Endothelial cell of umbilical vein (primary cell): ENCODE data around the gene MYT1. TPM values are rescaled to one million over a fixed set of nuclear protein-coding genes. Genes with fewer than 3 reads are reported as not detected.

Experiments
- BruUV-seq: library from RNA; stranded (reverse); fragments of 400-500 nt; replicated peaks from 2 replicates; lab custom pipeline; 2021; lab: Mats Ljungman, UMichigan
- CTCF ChIA-PET: fragments of 300-600, 350-600 bp; sonication (Branson Sonifier 250); formaldehyde crosslinking; loops from one replicate; lab custom pipeline; 2021; ENCODE audit warnings: antibody characterized with exemption, inconsistent platforms; lab: Charles Lee
- POLR2A ChIA-PET: fragments of 300-600, 350-600 bp; sonication (Branson Sonifier 250); formaldehyde crosslinking; loops from one replicate; lab custom pipeline; 2021; ENCODE audit warnings: antibody characterized with exemption, inconsistent platforms; lab: Charles Lee
- DNase-seq: peaks from one replicate; pipeline ENCODE4 v3.0.0-alpha.2; 2011; ENCODE audit warnings: low read depth, low spot score
- FAIRE-seq: peaks from 2 replicates; lab custom pipeline; 2011; peaks lifted over from hg19 to GRCh38; lab: Jason Lieb, UNC
- H2AFZ ChIP-seq: 2 replicates; pipeline ENCODE4 v1.6.0; 2012; ENCODE audit warnings: low read depth, low read length, control low read depth, inconsistent platforms
- H3K27ac ChIP-seq: 2 replicates; pipeline ENCODE4 v1.5.1; 2011; ENCODE audit warnings: low read depth, mild to moderate bottlenecking, control low read depth, low read length, moderate library complexity; ENCODE audit not compliant: insufficient read depth
- H3K27me3 ChIP-seq, 2 experiments: 2 replicates each; pipeline versions ENCODE4 v1.6.0 to v1.6.1; 2011; ENCODE audit warnings: low read length in 2 of 2, mixed read lengths in 1 of 2; ENCODE audit not compliant: control insufficient read depth in 2 of 2, insufficient read depth in 2 of 2
- H3K36me3 ChIP-seq, 2 experiments: 2 replicates in 1 of 2; 3 replicates in 1 of 2; pipeline ENCODE4 v1.5.1; 2011; ENCODE audit warnings: low read length in 2 of 2, mild to moderate bottlenecking in 1 of 2, moderate library complexity in 1 of 2; ENCODE audit not compliant: control insufficient read depth in 2 of 2, insufficient read depth in 2 of 2; ENCODE audit errors: extremely low read depth in 1 of 2
- H3K4me1 ChIP-seq: 3 replicates; pipeline ENCODE4 v1.5.1; 2011; ENCODE audit warnings: mild to moderate bottlenecking, low read length; ENCODE audit not compliant: control insufficient read depth, insufficient read depth; ENCODE audit errors: extremely low read depth
- H3K4me2 ChIP-seq: 2 replicates; pipeline ENCODE4 v1.6.1; 2011; ENCODE audit warnings: low read length, control low read depth, mixed read lengths; ENCODE audit not compliant: insufficient read depth
- H3K4me3 ChIP-seq, 3 experiments: fragments of 200-600 bp in 1 of 3; sonication (generic), shearing (Covaris generic) in 1 of 3; replicated peaks in 1 of 3; 2 replicates each; pipeline ENCODE4 v1.5.1; 2011 to 2016; ENCODE audit warnings: control low read depth in 3 of 3, low read length in 3 of 3, mild to moderate bottlenecking in 2 of 3, inconsistent platforms in 1 of 3, low read depth in 1 of 3, moderate library complexity in 1 of 3; ENCODE audit not compliant: insufficient read depth in 1 of 3
- H3K79me2 ChIP-seq: 2 replicates; pipeline ENCODE4 v1.6.0; 2012; ENCODE audit warnings: low read length, inconsistent platforms; ENCODE audit not compliant: control insufficient read depth, insufficient read depth
- H3K9ac ChIP-seq: replicated peaks from 2 replicates; pipeline ENCODE3; 2011; ENCODE audit warnings: low read length, control low read depth; ENCODE audit not compliant: insufficient read depth; ENCODE audit errors: extremely low read depth
- H3K9me1 ChIP-seq: replicated peaks from 3 replicates; pipeline ENCODE4 v1.6.0; 2011; ENCODE audit warnings: mild to moderate bottlenecking, low read length; ENCODE audit not compliant: control insufficient read depth, insufficient read depth; ENCODE audit errors: extremely low read depth
- H3K9me3 ChIP-seq: replicated peaks from 2 replicates; pipeline ENCODE4 v1.5.1; 2012; ENCODE audit warnings: low read length, inconsistent platforms; ENCODE audit not compliant: control insufficient read depth, insufficient read depth
- H4K20me1 ChIP-seq: replicated peaks from 2 replicates; pipeline ENCODE3; 2011; ENCODE audit warnings: mild to moderate bottlenecking, low read length; ENCODE audit not compliant: control insufficient read depth, insufficient read depth; ENCODE audit errors: extremely low read depth
- EZH2 ChIP-seq: IDR thresholded peaks from 2 replicates; pipeline ENCODE4 v1.6.1; 2012; ENCODE audit warnings: borderline replicate concordance, low read depth, mild to moderate bottlenecking, moderate library complexity, low read length, inconsistent platforms; ENCODE audit not compliant: severe bottlenecking
- dilution Hi-C: fragments of 300-500 bp; cut with MboI; formaldehyde crosslinking; loops from one replicate; pipeline ENCODE4 v1.15.0; 2019; ENCODE audit warnings: low sequenced_read_pairs; ENCODE audit not compliant: extremely low pct_ligation_motif_present
- intact Hi-C: fragments of 100-400 bp; cut with micrococcal nuclease; formaldehyde crosslinking; loops from one replicate; pipeline ENCODE4 v1.10.0; 2022
- polyA plus RNA-seq, 4 experiments: library from polyadenylated mRNA; depleted of rRNA in 3 of 4; stranded (reverse) in 3 of 4; unstranded in 1 of 4; fragments of >200 nt; gene quantifications; 2 replicates each; pipeline versions ENCODE4 v1.2.1 to v1.2.3, GENCODE V29; 2011 to 2012; ENCODE audit warnings: missing spikeins in 1 of 4
- total RNA-seq: library from RNA; stranded (reverse); gene quantifications from 2 replicates; pipeline ENCODE4 v1.2.3, GENCODE V29; 2021
- TF ChIP-seq, protein P1 (sequence below): IDR thresholded peaks from 2 replicates; pipeline ENCODE4 v1.6.1; 2011; ENCODE audit not compliant: insufficient read depth, insufficient read length

Gene MYT1
- total and polyA plus RNA-seq, 2 donors (not counting 3 experiments of a cell fraction or from before 2014, with no cell fraction given) = not detected

DNA sequence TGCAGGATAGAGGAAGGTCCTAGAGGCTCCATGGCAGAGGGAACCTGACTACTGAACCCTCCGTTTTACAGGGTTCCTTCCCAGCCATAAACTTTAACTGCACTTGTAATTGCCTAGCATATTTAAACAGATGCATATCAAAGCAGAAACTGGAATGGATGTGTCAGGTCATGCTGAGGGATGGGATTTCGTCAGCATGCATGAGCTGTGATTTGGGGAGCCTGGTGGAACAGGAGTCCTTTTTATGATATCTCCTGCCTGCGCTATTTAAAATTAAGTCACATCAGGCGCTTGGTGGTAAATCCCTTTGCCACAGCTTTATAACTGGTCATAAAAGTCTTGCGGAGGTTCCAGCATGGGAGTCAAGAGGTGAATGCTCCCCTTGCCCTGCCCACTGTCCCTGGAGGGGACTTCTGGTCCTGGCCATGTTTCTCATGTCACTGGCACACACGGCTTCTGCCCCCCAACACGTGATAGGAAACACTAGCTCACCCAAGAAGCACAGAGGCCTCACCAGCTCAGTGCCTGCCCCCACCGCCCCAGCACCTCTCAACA lies 65.3 kb downstream of the MYT1 start:
- Histone ChIP-seq H3K79me2 (no peaks in the 10 kb centered on the region), H2AFZ (no peak overlapping the region), H3K4me2 (no peak overlapping the region), H3K4me1 (peaks cover 1% of the 10 kb centered on the region), H4K20me1 (no peaks in the 10 kb centered on the region), H3K36me3 (no peaks in the 10 kb centered on the region), H3K9ac (no peak overlapping the region), H3K9me1 (no peaks in the 10 kb centered on the region), H3K9me3 (no peaks in the 10 kb centered on the region), H3K27me3 (no peaks in the 10 kb centered on the region), H3K27ac (no peak overlapping the region), H3K4me3 (no peak overlapping the region)
- TF ChIP-seq, protein P1, sequence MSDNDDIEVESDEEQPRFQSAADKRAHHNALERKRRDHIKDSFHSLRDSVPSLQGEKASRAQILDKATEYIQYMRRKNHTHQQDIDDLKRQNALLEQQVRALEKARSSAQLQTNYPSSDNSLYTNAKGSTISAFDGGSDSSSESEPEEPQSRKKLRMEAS = no peak
- intact Hi-C loops (no loop called here), dilution Hi-C loops (no loop called here)
- CTCF ChIA-PET = interaction anchor here (1.2 kb wide), 1 partner anchor 11 kb away, joined by 4 read pairs; no protein-coding TSS in a partner anchor
- BruUV-seq = no TSS peak
- no peak for DNase-seq
- no peak for FAIRE-seq
- POLR2A ChIA-PET = no interaction called here

DNA sequence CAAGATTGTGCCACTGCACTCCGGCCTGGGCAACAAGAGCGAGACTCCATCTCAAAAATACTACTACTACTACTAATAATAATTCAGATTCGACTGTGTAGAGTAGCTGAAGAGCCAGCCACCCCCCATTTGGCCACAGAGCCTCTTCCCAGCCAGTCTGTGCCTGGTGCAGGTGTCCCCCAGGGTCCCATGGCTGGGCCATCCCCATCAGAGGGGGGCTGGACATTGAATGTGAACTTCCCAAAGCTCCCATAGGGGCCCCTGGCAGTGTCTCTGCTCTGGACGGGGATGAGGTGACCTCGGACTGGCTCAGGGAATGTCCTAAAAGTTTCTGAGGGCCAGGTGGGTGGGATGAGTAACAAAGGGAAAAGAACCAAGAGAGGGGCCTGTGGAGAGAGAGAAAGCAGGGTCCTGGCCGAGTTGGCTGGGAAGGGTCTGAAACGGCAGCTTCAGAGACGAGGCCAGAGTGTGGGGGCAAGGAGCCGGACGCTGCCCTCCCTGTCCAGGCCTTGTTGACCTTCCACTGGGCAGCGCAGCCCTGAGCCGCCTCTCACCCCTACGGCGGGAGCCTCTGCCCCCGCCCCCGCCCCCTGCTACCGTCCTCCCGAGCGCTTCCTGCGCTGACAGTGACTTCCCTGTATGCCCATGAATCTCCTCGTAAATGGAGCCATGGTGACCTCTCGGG lies 66.4 kb downstream of the MYT1 start:
- no peak for TF ChIP-seq EZH2
- TF ChIP-seq, protein P1 = no peak
- Histone ChIP-seq H3K27ac (no peak overlapping the region), H3K4me2 (no peak overlapping the region), H3K9me3 (no peaks in the 10 kb centered on the region), H3K36me3 (no peaks in the 10 kb centered on the region), H2AFZ (no peak overlapping the region), H3K9ac (no peak overlapping the region), H3K27me3 (no peaks in the 10 kb centered on the region), H3K4me3 (no peak overlapping the region), H4K20me1 (no peaks in the 10 kb centered on the region), H3K79me2 (no peaks in the 10 kb centered on the region), H3K4me1 (no peaks in the 10 kb centered on the region), H3K9me1 (no peaks in the 10 kb centered on the region)
- dilution Hi-C loops (no loop called here), intact Hi-C loops (no loop called here)
- DNase-seq (no peak), FAIRE-seq (no peak)
- no TSS peak for BruUV-seq
- CTCF ChIA-PET = no interaction called here
- POLR2A ChIA-PET = no interaction called here
